ENCODE data around the gene TEX11.
"Not testable (repeated sequence)": the region's sequence is repeated elsewhere in the genome, so short reads cannot be mapped to it uniquely, and the experiment has no call there.

TEX11 gene

GRCh38 chrX:70592091-70592490 lies 316.4 kb downstream of the TEX11 start:
- DNase-seq (ENCODE audit: low read depth, low spot score) = no peak

GRCh38 chrX:70587158-70587557 lies 321.4 kb downstream of the TEX11 start:
- DNase-seq (ENCODE audit: low read depth, low spot score) = not testable (repeated sequence)

- DNase-seq (ENCODE audit: low read depth, low spot score) = no peak
Measured at GRCh38 chrX:70577442-70577841, 331.1 kb downstream of the TEX11 start.

- DNase-seq (ENCODE audit: low read depth, low spot score) = not testable (repeated sequence)
Measured at GRCh38 chrX:70569922-70570576, 338.5 kb downstream of the TEX11 start.

- DNase-seq (ENCODE audit: low read depth, low spot score) = no peak
Measured at GRCh38 chrX:70554948-70555347, 353.6 kb downstream of the TEX11 start.

DNA sequence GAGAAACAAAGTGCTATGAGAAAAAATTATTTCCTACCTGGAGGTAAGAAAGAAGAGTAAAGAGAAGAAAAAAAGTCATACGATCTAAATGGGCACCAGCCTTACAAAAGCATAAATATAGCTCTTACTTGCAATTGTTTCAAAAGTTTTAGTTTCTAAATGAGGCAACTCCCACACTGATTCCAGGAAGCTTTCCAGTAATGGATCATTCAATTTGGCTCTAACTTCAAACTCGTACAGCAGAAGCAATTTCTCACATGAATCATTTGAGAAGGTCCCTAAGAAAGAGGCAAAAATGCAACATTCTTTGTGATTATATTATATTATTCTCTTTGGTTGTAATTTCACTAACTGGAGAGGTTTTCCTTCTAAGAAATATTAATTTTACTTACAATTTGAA lies 354.0 kb downstream of the TEX11 start:
- DNase-seq (ENCODE audit: low read depth, low spot score) = no peak

GRCh38 chrX:70554081-70554480 lies 354.4 kb downstream of the TEX11 start:
- DNase-seq (ENCODE audit: low read depth, low spot score) = no peak

DNA sequence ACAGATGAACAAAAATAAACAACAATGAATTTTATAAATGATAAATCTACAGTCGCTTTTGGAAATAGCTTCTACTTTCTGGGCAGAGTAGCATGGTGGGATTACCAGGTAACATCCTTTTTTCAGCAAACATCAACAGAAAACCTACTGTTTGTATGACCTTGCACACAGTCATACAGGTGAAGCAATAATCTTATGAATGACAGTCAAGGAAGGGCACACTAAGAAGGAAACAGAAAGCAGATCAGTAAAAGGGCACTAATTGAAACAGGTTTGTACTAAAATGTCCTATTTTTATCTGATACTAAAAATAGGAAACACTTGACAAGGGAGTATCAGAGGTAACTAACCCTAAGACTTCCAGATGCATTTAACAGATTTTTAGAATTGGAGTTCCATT lies 355.0 kb downstream of the TEX11 start:
- DNase-seq (ENCODE audit: low read depth, low spot score) = no peak

DNA sequence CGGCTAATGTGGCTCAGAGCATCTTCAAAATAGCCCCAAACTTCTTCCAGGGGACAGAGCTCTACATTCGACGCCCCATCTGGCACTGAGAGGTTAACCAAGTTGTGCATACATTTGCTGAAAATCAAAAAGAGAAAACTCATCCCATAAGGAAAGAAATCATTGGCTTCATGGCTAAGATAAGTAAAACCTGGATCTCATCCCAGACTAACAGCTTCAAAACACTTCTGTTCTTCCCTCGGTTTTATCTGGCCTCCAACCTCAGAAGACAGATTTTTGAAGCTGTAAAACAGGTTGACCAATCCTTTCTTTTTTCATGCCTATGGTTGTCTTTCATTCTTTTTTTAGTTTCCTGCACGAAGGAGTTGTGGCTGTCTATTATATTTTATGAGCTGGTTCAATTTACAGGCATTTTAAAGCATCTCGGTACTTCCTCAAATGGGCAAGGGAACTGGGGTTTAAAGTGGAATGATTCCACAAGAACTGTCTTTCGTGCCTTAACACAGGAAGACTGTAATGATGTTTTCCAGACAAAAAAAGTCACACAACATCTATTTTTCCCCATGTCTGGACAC lies 356.3 kb downstream of the TEX11 start:
- no peak for DNase-seq (ENCODE audit: low read depth, low spot score)

DNA sequence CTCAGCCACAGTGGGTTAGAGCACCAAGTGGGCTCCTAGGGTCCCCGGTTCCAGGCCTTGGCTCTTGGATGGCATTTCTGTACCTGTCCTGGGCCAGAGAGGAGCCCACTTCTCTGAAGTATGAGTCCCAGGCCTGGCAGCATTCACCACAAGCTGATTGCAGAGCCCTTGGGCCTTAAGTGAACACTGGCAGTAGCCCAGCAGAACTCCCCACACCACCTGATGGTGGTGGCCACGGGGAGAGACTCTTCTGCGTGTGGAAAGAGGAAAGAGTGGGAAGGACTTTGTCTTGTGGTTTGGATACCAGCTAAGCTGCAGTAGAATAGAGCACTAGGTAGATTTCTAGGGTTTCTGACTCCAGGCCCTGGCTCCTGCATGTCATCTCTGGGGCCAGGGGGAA lies 359.1 kb downstream of the TEX11 start:
- DNase-seq (ENCODE audit: low read depth, low spot score) = no peak

- DNase-seq (ENCODE audit: low read depth, low spot score) = no peak
Measured at GRCh38 chrX:70535198-70535597, 373.3 kb downstream of the TEX11 start.

- DNase-seq (ENCODE audit: low read depth, low spot score) = no peak
Measured at GRCh38 chrX:70527610-70528345, 380.7 kb downstream of the TEX11 start.

DNA sequence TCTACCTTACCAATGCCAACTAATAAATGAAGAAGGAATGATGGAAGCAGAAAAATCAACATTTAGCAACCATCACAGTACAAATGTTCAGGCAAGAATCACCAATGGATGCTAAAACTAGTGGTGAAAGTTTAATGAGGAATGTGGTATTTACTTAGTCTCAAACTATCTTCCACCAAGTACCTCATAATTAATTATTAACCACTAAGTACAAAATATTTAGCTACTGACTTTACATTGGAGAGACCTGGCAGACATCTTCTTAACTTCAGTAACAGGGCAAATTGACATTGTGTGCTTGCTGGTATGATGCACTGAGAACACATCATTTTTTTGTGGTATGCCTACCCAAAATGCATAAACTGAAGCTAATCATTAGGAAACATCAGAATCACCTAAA lies 381.5 kb downstream of the TEX11 start:
- DNase-seq (ENCODE audit: low read depth, low spot score) = no peak

- no peak for DNase-seq (ENCODE audit: low read depth, low spot score)
Measured at GRCh38 chrX:70525733-70526132, 382.8 kb downstream of the TEX11 start.

- not testable (repeated sequence) for DNase-seq (ENCODE audit: low read depth, low spot score)
Measured at GRCh38 chrX:70515692-70516091, 392.8 kb downstream of the TEX11 start.

GRCh38 chrX:70515270-70515669 lies 393.2 kb downstream of the TEX11 start:
- not testable (repeated sequence) for DNase-seq (ENCODE audit: low read depth, low spot score)

- no peak for DNase-seq (ENCODE audit: low read depth, low spot score)
Measured at GRCh38 chrX:70509078-70509477, 399.4 kb downstream of the TEX11 start.

GRCh38 chrX:70508296-70508911 lies 400.1 kb downstream of the TEX11 start:
- DNase-seq (ENCODE audit: low read depth, low spot score) = no peak

DNA sequence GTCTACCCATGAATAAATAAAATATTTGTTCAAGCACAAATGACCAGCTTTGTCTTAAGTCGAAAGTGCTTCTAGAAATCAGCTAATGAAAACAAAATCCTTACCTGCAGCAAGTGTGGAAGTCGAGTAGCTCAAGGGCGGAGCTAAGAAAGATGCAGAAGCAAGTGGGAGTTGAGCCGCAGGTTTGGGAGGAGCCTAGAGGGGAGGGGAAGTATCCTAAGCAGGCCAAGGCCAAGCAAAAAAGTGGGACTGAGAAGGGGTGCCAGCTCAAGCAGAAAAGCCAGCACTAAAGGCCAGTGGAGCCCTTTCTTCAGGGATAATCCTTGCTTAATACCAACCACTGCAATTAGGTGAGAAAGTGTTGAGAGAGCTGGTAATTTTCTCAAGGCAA lies 403.1 kb downstream of the TEX11 start:
- DNase-seq (ENCODE audit: low read depth, low spot score) = no peak

DNA sequence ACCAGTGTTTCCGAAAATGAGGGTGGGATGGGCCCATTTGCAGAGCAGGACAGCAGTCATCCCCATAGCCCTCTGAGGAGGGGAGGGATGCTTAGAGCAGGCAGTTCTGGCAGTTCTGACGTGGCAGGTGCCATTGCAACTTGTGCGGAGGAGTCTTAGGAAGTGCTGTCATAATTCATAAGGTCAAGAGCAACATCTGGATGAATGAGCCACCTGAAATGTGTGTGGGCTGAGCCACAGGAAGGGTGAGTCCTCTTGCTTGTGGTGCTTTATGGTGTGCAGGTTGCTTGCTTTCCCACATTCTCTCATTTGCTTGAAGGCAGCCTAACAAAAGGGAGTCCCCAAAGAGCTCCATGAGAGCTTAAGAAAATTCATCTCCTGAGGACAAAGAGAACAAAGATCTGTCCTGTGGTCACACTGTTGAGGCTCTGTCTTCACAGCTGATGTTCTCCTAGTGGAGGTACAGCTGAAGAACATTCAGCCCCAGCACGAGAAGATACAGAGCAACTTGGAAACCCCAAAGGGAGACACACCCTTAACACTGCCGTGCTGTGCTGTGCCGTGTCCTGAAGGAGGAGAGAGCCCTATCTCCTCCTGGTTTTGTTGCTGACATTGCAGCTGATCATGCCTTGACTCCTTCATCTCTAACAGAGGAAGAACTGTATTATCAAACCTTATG lies 403.6 kb downstream of the TEX11 start:
- DNase-seq (ENCODE audit: low read depth, low spot score) = no peak

GRCh38 chrX:70500826-70501225 lies 407.7 kb downstream of the TEX11 start:
- no peak for DNase-seq (ENCODE audit: low read depth, low spot score)

DNA sequence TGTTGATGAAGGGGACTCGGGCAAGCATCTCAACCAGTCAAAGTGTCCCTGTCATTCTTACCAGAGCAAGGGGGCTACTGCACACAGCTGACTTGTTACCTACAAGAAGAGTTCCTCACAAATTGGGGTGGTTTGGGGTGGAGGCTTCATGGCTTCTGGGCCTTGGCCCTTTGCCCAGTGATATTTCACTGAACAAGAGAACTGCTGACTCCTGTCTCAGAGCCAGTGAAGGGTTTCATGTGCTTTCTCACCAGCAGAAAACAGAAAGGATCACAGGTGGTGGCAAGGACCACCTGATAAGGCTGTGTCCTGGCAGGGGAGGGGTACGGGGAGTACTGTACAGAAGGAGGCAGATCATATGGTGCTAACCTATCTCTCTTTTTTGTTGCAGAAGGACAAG lies 410.4 kb downstream of the TEX11 start:
- DNase-seq (ENCODE audit: low read depth, low spot score) = no peak

Measured in iPS DF 19.7 (cell line).